Thyroid gland (tissue), 4 donors: ENCODE results near the gene ZNF326.

Source experiments
- CTCF ChIP-seq, 6 experiments: fragments of 200-600 bp in 3 of 6; fragments of 450-650 bp in 3 of 6; sonication (generic) in 3 of 6; IDR thresholded peaks; one replicate each; pipeline ENCODE4 v1.5.1; 2016 to 2019; ENCODE audit warnings: antibody characterized with exemption in 6 of 6, mild to moderate bottlenecking in 2 of 6, inconsistent platforms in 1 of 6, moderate library complexity in 1 of 6
- POLR2A ChIP-seq, 2 donors: fragments of 450-650 bp; IDR thresholded peaks; one replicate each; pipeline ENCODE4 v1.6.1; 2017; ENCODE audit warnings: antibody characterized with exemption in 2 of 2, mild to moderate bottlenecking in 2 of 2, moderate library complexity in 1 of 2

- no peak for TF ChIP-seq POLR2A (IDR thresholded peaks at IDR 0.05)
- no peak for TF ChIP-seq CTCF (IDR thresholded peaks at IDR 0.05)
These were observed 53.1 kb downstream of the ZNF326 start for GRCh38 chr1:90048043-90048442.
